IPS-NIHi7 (cell line): ENCODE results near the gene PHRF1.
A peak's percentile ranks its signal among the peaks of the same experiment; 100 is the strongest.

Source experiments
- DNase-seq: peaks from one replicate; pipeline ENCODE4 v3.0.0; 2012; ENCODE audit warnings: mixed read lengths; ENCODE audit errors: extremely low spot score

The PHRF1 gene, protein sequence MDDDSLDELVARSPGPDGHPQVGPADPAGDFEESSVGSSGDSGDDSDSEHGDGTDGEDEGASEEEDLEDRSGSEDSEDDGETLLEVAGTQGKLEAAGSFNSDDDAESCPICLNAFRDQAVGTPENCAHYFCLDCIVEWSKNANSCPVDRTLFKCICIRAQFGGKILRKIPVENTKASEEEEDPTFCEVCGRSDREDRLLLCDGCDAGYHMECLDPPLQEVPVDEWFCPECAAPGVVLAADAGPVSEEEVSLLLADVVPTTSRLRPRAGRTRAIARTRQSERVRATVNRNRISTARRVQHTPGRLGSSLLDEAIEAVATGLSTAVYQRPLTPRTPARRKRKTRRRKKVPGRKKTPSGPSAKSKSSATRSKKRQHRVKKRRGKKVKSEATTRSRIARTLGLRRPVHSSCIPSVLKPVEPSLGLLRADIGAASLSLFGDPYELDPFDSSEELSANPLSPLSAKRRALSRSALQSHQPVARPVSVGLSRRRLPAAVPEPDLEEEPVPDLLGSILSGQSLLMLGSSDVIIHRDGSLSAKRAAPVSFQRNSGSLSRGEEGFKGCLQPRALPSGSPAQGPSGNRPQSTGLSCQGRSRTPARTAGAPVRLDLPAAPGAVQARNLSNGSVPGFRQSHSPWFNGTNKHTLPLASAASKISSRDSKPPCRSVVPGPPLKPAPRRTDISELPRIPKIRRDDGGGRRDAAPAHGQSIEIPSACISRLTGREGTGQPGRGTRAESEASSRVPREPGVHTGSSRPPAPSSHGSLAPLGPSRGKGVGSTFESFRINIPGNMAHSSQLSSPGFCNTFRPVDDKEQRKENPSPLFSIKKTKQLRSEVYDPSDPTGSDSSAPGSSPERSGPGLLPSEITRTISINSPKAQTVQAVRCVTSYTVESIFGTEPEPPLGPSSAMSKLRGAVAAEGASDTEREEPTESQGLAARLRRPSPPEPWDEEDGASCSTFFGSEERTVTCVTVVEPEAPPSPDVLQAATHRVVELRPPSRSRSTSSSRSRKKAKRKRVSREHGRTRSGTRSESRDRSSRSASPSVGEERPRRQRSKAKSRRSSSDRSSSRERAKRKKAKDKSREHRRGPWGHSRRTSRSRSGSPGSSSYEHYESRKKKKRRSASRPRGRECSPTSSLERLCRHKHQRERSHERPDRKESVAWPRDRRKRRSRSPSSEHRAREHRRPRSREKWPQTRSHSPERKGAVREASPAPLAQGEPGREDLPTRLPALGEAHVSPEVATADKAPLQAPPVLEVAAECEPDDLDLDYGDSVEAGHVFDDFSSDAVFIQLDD (N-terminal part only)

DNA sequence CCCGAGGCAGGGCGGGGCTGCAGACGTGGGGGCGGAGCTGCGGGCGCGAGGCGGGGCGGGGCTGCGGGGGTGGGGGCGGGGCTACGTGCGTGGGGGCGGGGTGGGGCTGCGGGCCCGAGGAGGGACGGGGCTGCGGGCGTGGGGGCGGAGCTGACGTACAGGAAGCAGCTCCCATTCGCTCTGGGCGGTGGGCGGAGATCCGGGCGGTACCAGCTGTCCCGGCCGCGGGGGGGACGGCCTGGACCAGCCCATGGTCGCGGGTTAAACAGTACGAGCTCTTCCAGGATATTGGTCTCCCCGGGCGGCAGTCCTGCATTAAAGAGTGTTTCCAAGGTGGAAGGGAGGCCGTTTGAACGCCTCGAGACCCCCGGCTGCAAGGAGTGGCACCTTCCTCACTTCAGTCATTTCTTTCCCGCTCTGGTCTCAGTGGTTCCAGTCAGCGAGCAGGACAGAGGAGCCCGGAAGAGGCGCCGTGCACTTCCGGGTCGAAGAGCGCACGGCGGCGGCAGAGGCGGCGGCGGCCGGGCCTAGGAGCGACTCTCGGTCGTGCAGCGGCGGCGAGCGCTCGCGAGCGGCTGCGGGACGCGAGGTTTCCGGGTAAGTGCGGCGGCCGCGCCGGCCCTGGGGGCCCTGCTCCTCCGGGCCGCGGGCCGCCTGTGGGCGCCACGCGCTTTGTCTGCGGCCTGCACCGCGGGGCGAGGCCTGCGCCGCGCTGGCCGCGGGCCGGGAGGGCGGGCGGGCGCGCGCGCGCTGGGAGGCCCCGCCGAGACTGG lies at the start of gene PHRF1:
TSS of gene PHRF1 (plus strand) at position 475 of the 773 bp plus-strand sequence. CDS start 5,043 bp downstream, outside the sequence.
- peak; percentile 99 for DNase-seq

DNA sequence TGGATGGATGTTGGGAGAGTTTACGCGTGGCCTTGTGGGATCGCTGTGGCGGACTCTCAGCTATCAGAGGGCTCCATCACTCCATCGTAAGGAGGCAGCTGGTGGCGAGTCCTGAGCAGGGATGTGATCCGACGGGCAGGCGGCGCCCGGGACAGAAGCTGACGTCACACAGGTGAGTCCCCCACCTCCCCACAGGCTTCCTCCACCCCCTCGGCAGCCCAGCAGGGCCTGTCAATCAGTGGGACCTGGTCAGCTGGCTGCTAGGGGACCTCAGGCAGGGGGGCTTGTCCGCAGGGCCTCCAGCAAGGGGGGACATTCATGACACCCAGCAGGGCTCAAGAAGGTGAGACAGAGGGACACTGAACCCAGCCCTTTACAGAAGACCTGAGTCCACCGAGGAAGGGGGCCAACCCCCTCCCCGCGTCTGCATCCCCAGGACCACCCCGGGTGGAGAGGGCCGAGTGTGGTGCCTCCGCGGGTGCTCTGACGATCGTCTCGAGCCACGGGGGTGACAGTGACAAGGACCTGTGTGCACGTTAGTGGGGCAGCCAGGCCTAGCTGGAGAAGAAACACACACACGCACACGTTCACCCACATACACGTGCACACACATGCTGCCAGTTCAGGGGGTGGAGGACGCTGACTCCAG lies 48.0 kb upstream of the PHRF1 start:
- no peak for DNase-seq

DNA sequence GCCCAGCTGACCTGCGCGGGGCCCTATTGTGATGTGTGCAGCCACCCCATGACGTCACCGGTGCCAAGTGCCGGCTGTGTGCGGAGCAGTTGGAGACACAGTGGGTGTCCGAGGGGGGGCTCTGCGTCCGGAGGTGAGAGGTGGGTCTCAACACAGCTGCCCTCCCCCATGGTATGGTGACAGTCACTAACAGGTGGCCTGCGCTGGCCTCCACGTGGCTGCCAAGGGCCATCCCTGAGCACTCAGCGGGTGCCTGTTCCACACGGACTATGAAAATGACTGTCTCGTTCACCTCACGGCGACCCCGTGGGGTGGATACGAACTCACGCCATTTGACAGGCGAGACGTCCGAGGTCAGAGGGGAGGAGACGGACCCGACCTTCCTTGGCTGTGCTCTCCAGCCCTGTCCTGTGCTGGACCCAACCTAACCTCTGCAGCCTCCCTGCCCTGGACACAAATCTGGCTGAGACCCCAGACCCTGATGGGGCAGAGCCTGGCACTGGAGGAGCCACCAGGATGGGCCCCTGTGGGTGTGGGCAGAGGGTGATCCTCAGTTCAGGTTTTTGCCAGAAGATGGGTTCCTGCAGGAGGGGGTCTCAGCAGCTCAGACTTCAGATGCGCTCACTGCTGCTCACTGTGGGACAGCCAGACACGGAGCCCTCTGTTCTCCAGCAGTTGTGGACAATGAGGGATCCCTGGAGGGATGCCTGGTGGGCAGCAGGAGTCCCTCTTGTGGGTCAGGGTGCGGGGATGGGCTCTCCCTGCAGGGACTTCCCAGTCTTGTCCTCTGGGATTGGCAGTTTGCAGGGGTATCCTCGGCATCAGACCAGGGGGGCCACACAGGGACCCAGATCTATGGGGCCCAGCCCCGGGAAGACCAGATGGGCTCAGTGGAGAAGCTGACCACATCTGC lies 47.2 kb upstream of the PHRF1 start:
- no peak for DNase-seq

DNA sequence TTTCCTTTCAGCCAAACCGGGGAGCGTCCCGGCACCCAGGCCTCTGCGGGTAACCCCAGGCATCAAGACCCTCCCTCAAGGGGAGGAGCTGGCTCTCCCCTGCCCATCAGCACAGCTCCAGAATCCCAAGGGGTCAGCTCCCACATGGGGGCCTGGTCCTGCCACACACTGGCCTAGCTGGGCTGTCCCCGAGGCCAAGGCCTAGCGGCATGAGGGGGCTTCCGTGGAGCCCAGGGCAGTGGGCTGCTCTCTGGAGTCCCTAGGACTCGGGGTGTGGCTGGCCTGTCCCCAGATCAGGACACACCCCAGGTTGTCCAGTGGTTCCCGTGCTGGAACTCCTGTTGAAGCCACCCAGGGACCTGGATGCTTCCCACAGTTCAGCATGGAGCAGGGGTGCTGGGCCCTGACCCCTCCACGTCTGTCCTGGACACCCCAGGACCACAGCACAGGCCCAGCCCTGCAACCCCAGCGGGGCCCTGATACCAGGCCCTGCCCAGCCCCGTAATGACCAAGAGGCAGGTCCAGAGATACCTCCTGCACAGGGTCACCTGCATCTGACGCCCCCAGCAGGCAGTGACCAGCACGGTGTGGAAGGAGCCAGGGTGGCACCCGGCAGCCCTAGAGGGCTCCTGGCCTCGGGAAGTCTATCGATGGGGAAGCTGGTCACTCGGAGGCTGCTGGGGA lies 46.4 kb upstream of the PHRF1 start:
- no peak for DNase-seq

DNA sequence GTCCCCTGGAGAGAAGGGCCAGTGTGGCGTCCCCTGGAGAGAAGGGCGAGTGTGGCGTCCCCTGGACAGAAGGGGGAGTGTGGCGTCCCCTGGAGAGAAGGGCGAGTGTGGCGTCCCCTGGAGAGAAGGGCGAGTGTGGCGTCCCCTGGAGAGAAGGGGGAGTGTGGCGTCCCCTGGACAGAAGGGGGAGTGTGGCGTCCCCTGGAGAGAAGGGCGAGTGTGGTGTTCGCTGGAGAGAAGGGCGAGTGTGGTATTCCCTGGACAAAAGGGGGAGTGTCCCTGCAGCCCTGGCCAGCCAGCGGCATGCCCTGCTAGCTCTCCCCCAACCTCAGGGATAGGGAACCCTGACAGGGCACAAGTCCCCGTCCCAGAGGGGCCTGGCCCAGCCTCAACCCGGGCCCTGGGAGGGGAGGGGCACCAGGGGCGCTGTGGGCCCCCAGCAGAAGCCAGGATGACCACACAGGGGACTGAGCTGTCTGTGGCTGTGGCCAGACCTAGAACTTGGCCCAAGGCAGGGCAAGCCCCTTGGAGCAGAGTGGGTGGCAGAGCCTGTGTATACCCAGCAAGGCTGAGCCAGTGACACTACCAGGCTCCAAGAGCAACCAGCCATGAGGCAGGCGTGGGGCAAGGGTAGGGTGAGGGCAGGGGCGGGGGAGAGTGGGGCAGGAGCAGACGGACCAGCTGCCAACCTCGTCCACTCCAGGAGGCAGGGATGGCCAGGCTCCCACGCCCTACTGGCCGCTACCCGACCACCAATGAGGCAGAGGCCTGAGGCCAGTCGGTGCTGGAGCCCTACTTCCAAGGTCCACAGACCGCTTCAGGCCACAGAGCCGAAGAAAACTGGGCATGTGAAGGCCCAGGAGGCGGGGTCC lies 45.1 kb upstream of the PHRF1 start:
- DNase-seq: no peak

GRCh38 chr11:531919-532526 lies 44.2 kb upstream of the PHRF1 start:
- DNase-seq: no peak

- DNase-seq: no peak
These were observed 43.7 kb upstream of the PHRF1 start for GRCh38 chr11:532527-532985.

- no peak for DNase-seq
These were observed 43.2 kb upstream of the PHRF1 start for GRCh38 chr11:532986-533585.

GRCh38 chr11:533586-534395 lies 42.5 kb upstream of the PHRF1 start:
- no peak for DNase-seq

- DNase-seq: peak; percentile 46
These were observed 41.7 kb upstream of the PHRF1 start for GRCh38 chr11:534396-535209.

DNA sequence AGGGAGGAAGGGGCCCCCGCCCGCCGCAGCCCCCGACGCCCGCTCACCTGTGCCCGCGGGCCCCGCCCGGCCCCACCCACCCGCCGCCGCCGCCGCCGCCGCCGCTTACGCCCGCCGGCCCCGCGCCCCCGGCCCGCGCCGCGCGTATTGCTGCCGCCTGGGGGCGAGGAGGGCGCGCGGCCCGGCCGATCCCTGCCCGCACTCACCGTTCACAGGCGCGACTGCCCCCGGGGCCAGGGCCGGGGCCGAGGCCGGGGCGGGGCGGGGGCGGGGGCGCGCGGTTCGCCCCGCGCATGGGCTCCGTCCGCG lies 41.1 kb upstream of the PHRF1 start:
- DNase-seq: no peak

- peak; percentile 100 for DNase-seq
These were observed 40.5 kb upstream of the PHRF1 start, which contains the start of gene HRAS for GRCh38 chr11:535519-536454. TSS of gene HRAS (minus strand) at chr11:535576.

DNA sequence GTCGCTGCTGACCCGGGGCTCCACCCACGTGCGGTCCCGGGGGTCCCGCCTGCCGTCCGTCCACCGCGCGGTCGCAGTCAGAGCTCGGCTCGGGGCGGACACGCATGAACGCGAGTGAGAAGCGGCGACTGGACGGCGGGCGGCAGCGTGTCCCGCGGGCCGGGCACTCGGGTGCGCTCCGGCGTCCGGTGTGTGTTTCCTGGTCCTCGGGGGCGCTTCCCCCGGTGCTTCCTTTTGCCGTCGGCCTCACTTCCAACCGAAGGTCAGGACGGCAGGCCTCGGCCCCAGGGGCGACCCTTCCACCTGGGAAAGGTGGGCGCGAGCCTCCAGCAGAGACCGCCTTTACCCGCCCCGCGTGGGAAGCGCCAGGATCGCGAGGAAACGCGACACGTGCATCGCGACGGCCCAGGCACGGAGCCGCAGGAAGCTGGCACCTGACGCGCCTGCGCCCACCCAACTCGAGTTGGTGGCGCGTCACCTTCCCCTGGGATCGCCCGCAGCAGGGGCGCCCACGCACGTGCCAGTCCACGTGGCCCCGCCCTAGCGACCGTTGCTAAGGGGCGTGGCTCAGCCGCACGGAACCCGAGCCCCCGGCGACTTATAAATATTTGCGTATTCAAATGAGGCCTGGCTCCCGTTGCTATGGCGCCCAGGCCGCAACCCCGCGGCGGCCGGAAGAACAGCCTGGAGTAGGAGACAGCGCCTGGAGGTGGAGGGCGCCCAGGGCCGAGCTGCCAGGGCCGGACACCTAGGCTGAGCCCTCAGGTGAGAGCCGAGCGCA lies 39.2 kb upstream of the PHRF1 start, which contains the start of gene LRRC56:
TSS of gene LRRC56 (plus strand) at position 687 of the 781 bp plus-strand sequence. CDS start 3,158 bp downstream, outside the sequence.
- peak; percentile 94 for DNase-seq
